Hematopoietic multipotent progenitor cell treated with erythropoietin and hydrocortisone succinate and interleukin-3 and kit ligand, for 4 days (in vitro differentiated cells): ENCODE data around the gene POLK.
A peak's percentile ranks its signal among the peaks of the same experiment; 100 is the strongest.
"Not testable (repeated sequence)": the region's sequence is repeated elsewhere in the genome, so short reads cannot be mapped to it uniquely, and the experiment has no call there.

Source experiments
- DNase-seq: peaks from one replicate; pipeline ENCODE4 v3.0.0-alpha.2; 2015

The POLK gene

DNA sequence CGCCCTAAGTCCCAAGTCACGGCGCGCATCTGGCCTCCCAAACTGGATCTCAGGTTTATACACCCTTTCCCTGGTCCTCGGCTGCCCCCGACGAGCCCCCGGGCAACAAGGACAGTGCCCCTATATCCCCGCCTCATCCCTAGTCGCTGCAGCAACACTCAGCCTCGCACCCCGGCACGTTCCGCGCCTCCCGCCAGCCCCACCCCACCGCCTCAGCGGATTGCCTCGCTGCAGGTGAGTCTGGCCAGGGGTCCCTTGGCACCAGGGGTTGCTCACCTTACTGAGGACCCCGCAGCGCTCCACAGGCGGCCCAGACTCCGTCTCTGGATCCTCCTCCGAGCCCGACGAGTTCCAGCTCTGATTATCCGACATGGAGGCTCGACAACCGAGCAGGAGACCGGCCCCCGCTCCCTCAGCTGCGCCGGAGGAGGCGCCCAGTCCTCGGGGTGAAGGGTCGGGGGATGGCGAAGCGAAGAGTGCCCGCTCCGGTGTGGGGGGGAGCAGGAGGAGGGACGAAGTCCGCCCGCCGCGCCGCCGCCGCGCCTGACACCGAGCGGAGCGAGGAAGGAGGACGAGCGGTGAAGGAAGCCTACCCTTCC lies 756 bp upstream of the POLK start:
- DNase-seq: peak; percentile 55

DNA sequence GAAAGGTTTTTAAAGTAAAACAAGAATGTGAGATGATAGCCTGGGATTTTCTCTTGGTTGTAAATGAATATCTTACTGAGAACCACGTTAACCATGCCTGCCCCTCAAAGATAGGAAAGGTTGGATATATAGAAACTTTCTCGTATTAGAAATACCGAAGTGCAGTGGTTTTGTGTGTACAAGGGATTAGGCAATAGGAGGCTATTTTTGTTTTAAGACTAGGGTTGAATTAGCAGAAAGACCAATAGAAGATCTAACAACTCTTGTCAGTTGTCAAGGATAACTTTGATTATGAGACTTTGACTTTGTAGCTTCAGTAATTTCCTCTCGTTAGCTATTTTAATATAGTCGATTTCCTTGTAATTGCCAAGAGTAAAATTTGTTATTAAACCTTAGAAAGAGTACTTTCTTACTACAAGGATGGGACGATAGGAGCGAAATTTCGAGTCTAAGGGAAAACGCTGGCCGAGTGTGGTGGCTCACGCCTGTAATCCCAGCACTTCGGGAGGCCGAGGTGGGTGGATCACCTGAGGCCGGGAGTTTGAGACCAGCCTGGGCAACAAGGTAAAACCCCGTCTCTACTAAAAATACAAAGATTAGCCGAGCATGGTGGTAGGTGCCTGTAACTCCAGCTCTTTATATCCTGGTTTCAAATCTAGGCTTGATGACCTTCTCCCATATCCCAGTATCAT lies 838 bp downstream of the POLK start:
- DNase-seq: peak; percentile 54

DNA sequence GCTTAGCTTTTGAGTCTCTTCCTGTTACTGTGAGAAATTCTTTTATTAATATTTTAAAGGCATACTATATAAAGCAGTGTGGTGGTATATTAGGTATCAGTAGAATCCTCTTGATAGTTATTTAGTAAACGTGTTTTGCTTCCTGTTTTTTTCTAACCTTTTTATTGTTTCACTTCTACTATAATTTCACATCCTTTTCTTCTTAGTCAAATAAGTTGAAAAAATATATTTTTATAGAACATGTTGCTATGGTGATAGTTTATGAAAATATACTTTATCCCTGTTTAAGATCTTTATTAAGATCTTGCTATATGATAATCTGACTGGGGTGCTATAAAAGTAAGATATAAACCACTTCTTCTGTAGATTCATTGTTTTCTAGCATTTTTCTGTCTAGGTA lies 2.1 kb downstream of the POLK start:
- DNase-seq: no peak

DNA sequence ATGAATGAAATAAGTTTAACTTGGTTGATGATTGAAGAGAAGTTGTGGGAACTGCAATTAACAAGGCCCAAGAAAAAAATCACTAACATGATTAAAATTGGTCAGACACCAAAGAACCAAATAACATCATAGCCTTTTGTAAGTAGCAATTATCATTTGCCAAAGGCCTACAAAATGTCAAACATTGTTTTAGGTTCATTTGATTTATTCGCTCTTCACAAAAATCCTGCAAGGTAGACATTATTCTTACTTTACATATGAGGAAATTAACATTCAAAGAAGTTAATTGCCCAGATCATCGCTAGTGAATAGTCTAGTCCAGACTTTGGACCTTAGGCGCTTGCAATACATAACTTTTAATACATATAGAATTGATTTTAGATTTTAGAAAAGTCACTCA lies 2.6 kb downstream of the POLK start:
- DNase-seq: no peak

DNA sequence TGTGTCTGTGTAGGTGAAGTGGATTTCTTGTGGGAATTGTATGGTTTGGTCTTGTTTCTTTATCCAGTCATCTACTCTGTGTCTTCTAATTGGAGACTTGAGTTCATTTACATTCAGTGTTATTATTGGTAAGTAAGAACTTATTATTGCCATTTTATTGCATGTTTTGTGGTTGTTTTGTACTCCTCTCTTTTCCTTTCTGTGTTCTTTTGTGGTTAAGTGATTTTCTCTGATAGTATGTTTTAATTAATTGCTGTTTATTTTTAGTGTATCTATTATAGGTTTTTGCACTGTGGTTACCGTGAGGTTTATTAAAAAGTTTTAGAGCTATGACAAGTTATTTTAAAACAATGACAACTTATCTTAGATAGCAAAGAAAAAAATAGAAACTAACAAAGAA lies 8.1 kb downstream of the POLK start:
- DNase-seq: no peak

DNA sequence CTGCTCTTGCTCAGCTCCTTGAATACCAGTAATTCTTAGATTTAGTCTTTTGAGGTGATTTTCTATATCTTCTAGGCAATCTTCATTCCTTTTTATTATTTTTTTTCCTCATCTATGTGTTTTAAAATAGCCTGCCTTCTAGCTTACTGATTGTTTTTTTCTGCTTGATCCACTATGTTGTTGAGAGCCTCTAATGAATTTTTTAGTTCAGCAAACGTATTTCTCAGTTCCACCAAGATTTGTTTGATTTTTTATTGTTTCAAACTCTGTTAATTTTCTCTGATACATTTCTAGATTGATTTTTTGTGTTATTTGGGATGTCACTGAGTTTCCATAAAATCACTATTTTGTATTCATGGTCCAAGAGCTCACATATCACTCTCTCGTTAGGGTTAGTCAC lies 9.5 kb downstream of the POLK start:
- DNase-seq: no peak

DNA sequence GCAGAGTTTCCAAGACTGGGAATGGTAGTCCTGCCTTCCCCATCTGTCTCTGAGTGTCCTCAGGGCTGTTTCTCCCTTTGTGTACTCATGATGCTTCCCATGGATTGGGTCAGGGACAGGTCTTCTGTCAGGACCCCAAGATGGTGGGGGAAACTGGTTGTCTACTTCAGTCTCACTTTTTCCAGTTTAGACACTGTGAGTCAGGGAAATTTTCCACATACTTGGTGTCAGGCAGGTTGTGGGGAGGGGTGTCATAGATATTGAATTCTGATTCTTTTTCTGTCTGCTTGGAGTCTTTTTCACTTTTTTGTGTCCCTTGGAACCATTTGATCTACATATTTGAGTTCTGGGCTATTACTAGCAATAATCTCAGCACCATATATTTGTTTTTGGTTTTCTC lies 10.3 kb downstream of the POLK start:
- DNase-seq: no peak

DNA sequence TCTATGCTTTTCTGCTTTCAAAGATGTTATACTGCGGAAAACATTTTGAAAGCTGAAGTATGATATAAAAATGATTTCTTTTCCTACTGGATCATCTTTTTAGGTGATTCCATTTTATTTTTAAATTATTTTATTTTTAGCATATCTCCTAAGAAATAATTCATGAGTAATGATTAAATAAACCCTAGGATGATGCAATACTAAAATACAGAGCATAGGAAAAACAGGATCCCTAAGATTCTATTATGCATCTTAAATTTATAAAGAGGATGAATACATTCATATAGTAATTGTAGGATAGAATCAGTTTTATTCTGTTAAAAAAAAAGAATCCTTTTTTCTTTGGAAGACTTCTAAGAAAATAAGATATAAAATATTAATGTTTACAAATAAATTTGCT lies 10.9 kb downstream of the POLK start:
- DNase-seq: no peak

DNA sequence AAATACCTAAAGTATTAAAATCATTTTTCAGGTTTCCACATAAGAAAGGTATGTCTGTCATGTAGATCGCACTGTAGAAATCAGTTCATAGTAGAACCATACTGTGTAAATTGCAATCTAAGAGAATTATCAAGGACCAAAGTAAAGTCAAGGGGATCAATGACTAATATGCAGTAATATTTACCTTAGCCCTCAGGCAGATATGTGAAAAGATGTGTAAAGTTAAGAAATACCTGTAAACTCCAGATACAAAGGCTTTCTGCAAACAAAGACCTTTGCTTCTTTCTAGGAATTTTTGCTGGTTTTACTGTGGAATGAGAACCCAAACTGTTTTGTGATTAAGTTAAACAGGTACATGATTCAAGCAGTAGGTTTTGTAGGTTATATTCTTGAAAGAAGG lies 11.6 kb downstream of the POLK start:
- DNase-seq: no peak

DNA sequence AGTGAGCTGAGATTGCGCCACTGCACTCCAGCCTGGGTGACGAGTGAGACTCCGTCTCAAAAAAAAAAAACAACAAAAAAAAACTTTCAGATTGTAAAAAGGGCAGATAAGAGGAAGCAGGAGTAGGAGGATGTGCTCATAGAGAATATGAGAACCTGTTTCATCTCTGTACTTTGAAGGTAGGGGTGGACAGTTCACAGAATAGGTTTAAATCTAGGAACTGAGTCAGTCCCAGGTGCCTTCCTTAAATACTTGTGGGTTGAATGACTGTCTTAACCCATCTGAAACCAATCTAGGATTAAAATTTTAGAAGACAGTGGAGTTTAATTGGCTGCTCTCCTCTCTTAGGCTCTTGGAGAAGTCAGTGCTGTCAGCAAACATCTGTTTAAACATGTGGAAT lies 12.4 kb downstream of the POLK start:
- DNase-seq: no peak

DNA sequence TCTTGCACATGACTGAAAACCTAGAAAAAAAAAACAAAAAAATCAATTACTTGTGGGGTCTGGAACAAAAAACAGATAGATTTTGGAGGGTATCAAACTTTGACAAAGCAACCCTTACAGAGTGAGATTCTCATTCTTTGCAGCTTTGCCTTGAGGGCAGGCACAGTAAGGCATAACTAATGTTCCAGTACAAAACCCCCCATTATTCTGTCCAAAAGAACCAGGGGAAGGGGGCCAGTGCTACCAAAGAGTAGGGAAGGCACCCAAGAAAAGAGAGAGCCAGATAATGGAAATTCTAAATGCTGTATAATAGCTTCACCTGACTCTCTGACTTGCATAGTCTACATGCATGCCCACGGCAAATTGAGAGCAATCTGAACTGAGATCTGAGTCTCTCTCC lies 12.9 kb downstream of the POLK start:
- no peak for DNase-seq

DNA sequence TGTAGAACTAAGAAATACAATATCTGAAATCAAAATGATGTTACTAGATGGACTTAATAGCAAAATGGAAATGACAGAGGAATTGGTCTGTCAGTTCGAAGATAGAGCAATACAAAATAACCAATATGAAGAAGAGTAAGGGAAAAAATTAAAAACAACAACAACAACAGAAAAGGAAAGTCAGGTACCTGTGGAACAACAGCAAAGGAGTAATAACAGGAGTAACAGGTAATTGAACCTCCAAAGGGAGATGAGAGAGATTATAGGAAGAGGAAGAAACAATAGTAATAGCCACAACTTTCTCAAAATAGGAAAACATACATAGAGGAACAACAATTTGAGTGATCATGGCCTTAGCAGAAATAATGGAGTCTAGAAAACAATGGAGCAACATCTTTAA lies 13.7 kb downstream of the POLK start:
- DNase-seq: no peak

DNA sequence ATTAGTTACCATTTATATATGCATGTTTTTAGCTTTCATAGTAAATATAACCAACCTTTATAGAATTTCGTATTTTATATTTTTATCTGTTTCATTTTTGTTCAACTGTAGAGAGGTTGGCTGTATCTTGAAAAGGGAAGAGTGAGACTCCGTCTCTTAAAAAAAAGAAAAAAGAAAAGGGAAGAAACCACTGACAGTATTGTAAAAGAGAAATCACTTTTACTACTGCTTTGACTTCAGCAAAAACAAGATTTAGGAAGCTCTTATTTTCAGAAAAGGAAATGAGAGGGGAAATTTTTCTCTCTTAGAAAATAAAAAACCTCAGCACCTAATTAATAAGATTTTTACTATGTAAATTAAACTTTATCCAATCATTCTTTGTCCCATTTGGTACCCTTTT lies 14.4 kb downstream of the POLK start:
- peak; percentile 24 for DNase-seq

DNA sequence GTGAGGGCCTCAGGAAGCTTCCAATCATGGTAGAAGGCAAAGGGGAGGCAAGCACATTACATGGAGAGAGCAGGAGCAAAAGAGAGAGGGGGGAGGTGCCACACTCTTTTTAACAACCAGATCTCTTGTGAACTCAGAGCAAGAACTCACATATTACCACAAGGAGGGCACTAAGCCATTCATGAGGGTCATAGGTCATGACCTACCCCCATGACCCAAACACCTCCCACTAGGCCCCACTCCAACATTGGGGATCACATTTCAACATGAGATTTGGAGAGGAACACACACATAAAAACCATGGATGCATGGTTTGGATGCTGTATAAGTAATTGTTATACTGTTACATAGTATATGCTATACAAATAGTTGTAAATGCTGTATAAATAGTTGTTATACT lies 17.5 kb downstream of the POLK start:
- no peak for DNase-seq

DNA sequence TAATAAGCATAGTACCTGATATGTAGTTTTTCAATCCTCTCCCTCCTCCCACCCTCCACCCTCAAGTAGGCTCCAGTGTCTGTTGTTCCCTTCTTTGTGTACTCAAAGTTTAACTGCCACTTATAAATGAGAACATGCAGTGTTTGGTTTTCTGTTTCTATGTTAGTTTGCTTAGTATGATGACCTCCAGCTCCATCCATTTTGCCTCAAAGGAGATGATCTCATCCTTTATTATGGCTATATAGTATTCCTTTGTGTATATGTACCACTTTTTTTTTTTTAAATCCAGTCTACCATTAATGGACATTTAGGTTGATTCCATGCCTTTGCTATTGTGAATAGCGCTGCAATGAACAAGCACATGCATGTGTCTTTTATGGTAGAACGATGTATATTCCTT lies 20.5 kb downstream of the POLK start:
- DNase-seq: no peak

DNA sequence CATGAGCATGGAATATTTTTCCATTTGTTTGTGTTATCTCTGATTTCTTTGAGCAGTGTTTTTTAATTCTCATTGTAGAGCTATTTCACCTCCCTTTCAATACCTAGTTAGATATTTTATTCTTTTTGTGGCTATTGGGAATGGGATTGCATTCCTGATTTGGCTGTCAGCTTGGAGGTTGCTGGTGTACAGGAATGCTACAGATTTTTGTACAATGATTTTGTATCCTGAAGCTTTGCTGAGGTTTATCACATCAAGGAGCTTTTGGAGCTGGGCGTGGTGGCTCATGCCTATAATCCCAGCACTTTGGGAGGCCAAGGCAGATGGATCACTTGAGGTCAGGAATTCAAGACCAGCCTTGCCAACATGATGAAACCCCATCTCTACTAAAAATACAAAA lies 22.0 kb downstream of the POLK start:
- DNase-seq: not testable (repeated sequence)

DNA sequence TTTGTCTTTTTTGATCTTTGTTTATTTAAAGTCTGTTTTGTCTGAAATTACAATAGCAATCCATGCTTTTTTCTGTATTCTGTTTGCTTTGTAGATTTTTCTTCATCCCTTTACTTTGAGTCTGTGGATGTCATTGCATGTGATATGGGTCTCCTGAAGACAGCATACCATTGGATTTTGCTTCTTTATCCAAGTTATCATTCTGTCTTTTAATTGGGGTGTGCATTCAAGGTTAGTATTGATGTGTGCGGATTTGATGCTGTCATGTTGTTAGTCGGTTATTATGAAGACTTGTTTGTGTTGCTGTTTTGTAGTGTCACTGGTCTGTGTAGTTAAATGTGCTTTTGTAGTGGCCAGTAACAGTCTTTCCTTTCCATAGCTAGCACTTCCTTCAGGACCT lies 23.0 kb downstream of the POLK start:
- no peak for DNase-seq

DNA sequence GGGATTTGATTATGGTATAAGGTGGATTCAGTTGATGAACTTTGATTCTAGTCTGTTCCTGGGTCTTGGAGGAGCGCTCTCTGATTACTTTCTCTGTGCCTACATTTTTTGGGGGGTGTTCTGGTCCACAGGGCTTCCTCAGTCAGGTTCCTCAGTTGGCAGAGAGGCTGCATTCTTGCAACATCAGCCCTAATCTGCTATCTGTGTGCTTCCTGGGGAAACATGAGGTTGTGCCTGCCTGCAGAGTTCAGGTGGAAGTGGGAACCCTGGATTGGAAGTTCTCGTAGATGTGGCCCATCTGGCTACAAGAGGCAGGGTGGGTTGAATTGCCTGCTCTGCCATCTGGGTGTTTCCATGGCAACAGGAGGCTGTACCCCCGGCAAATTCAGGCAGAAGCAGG lies 24.5 kb downstream of the POLK start:
- DNase-seq: peak; percentile 22

DNA sequence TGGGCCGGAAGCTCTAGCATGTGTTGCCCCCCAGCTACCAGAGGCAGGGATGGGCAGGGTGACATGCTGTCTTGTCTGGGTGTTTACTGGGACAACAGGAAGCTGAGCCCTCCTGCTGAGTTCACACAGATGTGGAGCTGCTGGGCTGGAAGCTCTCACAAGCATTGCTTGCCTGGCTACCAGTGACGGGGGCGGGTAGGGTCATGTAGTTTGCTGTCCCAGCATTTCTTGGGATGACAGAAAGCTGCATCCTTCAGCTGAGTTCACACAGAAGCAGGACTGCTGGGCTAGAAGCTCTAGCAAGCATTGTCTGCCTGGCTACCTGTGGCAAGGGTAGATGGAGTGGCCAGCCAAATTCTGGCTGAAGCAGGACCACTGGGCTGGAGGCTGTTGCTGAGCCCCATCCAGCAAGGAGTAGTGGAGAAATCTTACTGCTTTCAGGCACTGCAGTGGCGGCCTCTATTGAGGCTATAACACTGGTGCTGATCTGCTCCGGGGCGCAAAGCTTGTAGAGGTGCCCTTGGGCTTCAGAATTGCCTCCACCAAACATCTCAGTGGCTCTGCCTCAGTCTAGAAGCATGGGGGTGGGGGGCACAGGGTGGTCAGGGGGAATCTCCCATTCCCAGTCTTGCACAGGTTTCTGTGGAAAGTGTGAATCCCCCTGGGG lies 25.1 kb downstream of the POLK start:
- no peak for DNase-seq

DNA sequence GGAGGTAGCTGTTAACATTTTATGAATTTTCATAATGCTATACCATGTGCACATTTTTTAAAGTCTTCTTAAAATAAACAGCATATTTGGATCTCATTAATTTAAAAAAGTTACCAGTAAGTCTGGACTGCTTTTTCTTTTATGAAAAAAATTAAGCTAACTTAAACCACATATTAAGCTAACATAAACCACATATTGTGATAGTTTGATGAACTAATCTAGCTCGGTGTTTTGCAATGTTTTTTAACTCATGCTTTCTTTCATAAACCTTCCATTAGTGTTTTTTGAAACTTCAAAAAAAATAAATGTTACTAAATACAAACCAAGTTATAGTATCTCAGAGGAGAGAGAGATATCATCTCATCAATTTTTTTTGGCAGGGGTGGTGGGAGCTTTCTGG lies 26.5 kb downstream of the POLK start:
- peak; percentile 42 for DNase-seq

DNA sequence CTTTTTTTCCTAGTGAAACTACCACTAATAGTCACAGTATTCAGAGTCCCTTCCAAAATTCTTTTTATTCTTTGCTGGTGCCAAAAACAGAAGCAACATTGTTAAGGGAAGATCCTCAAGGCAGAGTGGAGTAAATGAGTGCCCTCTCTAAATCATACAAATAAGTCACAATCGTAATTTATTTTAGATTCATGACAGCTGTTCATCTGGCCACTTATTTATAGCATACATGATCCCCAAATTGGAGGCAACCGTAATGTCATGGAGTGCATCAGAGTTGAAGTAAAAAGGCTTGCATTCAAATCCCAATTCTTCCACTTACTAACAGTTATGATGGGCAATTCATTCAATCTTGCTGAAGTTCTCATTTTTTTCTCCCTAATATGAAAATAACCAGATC lies 33.4 kb downstream of the POLK start:
- no peak for DNase-seq

DNA sequence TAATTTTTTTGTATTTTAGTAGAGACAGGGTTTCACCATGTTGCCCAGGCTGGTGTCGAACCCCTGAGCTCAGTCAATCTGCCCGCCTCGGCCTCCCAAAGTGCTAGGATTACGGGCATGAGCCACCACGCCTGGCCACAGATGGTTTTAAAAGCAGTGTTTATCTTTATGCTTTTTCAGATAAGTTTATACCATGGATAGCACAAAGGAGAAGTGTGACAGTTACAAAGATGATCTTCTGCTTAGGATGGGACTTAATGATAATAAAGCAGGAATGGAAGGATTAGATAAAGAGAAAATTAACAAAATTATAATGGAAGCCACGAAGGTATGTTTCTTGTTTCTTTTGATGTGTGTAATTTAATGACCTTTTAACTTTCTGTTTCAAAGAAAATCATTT lies 35.1 kb downstream of the POLK start:
- peak; percentile 32 for DNase-seq

DNA sequence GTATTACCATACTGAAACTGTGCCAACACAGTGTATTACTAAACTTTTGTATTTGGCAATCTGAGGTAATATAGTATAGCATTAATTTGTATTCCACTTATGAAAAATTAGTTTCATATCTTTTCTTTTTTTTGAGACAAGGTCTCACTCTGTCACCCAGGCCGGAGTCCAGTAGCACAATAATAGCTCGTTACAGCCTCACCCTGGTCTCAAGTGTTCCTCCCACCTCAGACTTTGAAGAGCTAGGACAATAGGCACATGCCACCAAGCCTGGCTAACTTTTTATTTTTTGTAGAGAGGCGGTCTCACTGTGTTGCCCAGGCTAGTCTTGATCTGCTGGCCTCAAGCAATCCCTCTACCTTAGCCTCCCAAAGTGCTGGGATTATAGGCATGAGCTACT lies 36.1 kb downstream of the POLK start:
- no peak for DNase-seq

DNA sequence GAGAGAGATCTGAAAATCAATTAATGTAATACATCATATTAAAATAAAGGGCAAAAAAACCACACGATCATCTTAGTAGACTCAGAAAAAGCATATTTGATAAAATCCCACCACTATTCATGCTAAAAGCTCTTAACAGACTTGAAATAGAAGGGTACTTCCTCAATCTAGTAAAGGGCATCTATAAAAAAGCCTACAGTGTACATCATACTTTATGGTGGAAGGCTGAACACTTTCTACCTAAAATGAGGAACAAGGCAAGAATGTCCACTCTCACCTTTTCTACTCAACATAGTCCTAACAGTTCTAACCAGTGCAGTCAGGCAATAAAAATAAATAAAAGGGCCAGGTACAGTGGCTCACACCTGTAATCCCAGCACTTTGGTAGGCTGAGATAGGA lies 38.9 kb downstream of the POLK start:
- no peak for DNase-seq

DNA sequence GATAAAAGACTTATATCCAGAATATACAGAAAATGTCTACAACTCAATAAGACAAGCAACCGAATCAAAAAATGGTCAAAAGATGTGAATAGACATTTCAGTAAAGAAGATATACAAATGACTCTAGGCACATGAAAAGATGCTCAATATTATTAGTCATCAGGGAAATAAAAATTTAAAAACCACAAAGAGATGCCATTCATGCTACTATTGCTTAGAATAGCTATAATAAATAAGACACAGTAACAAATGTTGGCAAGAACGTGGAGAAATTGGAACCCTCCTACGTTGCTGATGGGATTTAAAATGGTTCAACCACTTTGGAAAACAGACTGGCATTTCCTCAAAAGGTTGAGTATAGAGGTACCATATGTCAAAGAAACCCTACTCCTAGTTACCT lies 39.8 kb downstream of the POLK start:
- DNase-seq: no peak
